Bone marrow (tissue), 2 donors: ENCODE measurements around the gene NADSYN1.
"Not testable (repeated sequence)": the region's sequence is repeated elsewhere in the genome, so short reads cannot be mapped to it uniquely, and the experiment has no call there.

Experiments
- DNase-seq, 2 donors: peaks; one replicate each; lab custom pipeline; 2025; lab: John Stamatoyannopoulos, UW

NADSYN1 gene

DNA sequence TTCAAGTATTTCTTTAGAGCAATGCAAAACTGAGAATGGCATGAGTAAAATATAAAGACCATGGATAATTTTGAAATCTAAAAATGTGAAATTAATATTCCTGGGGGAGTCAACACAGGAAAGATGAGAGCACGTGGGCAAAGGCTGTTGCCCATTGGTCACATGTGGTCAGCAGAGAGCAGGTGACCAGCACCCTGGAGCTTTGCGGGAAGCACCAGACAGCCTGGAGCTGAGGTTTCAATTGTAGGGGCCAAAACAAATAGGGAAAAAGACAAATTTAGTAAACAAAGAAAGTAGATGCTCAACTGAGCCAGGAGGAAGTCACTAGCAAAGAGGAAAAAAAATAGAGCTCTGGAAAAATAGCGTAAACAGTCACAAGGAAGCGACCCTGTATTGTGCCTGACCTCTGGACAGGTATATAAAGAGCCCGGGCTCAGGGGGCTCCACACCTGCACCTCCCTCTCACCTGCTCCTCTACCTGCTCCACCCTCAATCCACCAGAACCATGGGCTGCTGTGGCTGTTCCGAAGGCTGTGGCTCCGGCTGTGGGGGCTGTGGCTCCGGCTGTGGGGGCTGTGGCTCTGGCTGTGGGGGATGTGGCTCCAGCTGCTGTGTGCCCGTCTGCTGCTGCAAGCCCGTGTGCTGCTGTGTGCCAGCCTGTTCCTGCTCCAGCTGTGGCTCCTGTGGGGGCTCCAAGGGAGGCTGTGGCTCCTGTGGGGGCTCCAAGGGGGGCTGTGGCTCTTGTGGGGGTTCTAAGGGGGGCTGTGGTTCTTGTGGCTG lies 74.0 kb downstream of the NADSYN1 start, which contains the start of gene KRTAP5-7:
Gene KRTAP5-7, plus strand, starts transcription at position 472 of the 780 bp plus-strand sequence. Its CDS starts 34 bp downstream, at position 506.
- not testable (repeated sequence) for DNase-seq

- DNase-seq = no peak
Measured at GRCh38 chr11:71527576-71528210, 74.7 kb downstream of the NADSYN1 start.

GRCh38 chr11:71530602-71531001 lies 77.6 kb downstream of the NADSYN1 start:
- no peak for DNase-seq

DNA sequence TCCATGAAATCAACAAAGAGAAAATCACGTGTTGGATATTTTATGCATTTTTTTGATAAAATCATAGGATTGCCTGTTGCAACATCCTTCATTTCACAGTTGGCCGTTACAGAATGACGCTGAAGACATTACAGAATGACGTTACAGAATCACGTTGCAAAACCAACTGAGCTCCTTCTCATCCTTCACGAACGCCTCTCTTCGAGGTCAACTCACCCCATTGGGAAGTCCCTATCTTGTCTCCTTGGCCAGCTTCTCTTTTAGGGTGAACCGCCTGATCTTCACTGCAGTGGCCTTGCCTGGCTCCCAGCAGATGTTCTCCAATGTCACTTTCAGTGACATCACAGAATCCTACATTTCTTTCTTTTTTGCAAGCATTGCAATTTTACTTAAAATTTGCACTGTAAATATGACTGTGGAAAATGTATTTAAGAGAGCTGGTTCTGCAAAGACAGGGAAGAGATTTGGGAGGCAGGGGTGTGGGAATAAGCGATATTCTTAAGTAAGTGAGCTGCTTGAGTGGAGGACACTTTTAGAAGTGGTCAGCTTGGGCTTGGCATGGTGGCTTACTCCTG lies 79.1 kb downstream of the NADSYN1 start:
- DNase-seq = no peak

DNA sequence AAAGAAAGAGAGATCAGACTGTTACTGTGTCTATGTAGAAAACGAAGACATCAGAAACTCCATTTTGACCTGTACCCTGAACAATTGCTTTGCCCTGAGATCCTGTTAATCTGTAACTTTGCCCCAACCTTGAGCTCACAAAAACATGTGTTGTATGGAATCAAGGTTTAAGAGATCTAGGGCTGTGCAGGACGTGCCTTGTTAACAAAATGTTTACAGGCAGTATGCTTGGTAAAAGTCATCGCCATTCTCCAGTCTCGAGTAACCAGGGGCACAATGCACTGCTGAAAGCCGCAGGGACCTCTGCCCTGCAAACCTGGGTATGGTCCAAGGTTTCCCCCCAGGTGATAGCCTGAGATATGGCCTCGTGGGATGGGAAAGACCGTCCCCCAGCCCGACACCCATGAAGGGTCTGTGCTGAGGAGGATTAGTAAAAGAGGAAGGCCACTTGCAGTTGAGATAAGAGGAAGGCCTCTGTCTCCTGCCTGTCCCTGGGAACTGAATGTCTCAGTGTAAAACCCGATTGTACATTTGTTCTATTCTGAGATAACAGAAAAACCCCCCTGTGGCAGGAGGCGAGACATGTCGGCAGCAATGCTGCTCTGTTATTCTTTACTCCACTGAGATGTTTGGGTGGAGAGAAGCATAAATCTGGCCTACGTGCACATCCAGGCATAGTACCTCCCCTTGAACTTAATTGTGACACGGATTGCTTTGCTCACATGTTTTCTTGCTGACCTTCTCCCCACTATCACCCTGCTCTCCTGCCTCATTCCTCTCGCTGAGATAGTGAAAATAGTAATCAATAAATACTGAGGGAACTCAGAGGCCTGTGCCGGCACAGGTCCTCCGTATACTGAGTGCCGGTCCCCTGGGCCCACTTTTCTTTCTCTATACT lies 82.0 kb downstream of the NADSYN1 start:
- DNase-seq = not testable (repeated sequence)

DNA sequence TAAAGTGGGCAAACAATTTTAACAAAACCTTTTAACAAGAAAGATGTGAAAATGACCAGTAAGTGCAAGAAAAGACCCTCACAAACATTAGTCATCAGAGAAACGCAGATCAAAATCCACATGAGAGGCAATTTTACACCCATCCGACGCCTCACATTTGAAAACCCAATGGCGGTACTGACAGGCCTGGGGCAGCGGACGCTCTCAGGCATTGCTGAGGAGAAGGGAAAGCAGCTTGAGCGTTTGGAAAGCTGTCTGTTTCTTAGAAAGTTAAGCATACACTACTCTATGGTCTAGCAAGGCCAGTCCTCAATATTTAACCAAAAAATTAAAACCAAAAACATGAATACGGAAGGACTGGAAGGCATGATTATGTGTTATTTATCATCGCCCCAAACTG lies 82.8 kb downstream of the NADSYN1 start:
- no peak for DNase-seq

GRCh38 chr11:71537537-71537936 lies 84.5 kb downstream of the NADSYN1 start:
- DNase-seq = no peak

DNA sequence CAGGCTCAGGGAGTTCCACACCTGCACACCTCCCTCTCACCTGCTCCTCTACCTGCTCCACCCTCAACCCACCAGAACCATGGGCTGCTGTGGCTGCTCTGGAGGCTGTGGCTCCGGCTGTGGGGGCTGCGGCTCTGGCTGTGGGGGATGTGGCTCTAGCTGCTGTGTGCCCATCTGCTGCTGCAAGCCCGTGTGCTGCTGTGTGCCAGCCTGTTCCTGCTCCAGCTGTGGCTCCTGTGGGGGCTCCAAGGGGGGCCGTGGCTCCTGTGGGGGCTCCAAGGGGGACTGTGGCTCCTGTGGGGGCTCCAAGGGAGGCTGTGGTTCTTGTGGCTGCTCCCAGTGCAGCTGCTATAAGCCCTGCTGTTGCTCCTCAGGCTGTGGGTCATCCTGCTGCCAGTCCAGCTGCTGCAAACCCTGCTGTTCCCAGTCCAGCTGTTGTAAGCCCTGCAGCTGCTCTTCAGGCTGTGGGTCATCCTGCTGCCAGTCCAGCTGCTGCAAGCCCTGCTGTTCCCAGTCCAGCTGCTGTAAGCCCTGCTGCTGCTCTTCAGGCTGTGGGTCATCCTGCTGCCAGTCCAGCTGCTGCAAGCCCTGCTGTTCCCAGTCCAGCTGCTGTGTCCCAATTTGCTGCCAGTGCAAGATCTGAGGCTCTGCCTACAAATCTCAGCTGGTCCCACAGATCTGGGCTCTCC lies 85.1 kb downstream of the NADSYN1 start, which contains the start of gene KRTAP5-8:
Gene KRTAP5-8, plus strand, starts transcription at position 49 of the 689 bp plus-strand sequence. Its CDS starts 31 bp downstream, at position 80.
- not testable (repeated sequence) for DNase-seq

DNA sequence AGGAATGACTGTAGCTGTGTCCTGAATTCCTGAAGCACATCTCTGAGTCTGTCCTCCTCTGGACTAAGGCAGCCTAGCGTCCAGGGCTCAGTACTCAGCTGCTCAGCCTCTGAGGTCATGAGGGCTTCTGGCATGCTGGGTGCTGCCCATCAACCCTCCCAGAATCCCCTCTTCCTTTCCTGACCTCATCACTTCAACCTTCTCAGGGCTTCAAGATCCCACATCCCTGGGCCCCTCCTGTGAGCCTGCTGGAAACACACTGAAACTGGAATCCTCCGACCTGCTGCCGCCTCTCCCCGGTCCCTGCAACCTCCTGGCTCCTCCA lies 85.6 kb downstream of the NADSYN1 start:
- DNase-seq = no peak

- DNase-seq = no peak
Measured at GRCh38 chr11:71539017-71539416, 86.0 kb downstream of the NADSYN1 start.

DNA sequence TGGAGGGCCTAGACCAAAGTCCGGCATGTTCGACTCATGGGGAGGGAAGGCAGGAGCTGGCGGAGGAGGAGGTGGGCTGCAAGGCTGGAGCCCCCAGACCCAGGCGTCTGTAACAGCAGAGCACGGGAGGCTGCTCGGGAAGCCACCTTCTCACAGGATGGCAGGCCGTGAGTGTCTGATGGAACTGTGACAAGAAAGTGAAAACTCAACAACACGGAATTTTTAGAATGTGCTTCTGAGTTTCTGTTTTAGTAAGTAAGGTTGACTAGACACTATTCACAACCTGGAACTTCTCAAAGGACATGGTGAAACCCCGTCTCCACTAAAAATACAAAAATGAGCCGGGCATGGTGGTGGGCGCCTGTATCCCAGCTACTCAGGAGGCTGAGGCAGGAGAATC lies 87.0 kb downstream of the NADSYN1 start:
- not testable (repeated sequence) for DNase-seq

DNA sequence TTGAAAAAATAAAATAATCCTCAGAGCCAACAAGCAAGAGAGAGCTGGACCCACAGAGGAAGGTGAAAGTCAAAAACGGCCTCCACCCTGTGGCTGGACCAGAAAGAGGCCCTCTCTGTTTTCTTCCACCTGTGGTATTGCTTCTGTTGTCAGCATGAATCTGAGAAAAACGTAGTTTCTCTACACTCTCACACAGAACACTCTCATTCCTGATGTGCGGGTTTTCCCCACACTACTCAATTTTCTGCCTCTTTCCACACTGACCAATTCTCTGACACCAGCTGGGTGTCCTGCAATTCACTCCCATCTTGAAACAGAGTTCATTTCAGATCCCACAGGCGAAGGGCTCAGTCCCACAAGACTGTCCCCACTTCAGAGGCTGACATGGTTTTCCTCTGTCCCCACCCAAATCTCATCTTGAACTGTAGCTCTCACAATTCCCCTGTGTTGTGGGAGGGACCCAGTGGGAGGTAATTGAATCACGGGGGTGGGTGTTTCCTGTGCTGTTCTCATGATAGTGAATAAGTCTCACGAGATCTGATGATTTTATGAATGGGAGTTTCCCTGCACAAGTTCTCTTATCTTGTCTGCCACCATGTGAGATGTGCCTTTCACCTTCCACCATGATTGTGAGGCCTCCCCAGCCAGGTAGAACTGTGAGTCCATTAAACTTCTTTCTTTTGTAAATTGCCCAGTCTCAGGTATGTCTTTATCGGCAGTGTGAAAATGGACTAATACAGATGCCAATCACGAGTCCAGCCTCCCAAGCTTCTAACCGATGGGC lies 87.7 kb downstream of the NADSYN1 start:
- DNase-seq = not testable (repeated sequence)

GRCh38 chr11:71542382-71542781 lies 89.4 kb downstream of the NADSYN1 start:
- DNase-seq = no peak

DNA sequence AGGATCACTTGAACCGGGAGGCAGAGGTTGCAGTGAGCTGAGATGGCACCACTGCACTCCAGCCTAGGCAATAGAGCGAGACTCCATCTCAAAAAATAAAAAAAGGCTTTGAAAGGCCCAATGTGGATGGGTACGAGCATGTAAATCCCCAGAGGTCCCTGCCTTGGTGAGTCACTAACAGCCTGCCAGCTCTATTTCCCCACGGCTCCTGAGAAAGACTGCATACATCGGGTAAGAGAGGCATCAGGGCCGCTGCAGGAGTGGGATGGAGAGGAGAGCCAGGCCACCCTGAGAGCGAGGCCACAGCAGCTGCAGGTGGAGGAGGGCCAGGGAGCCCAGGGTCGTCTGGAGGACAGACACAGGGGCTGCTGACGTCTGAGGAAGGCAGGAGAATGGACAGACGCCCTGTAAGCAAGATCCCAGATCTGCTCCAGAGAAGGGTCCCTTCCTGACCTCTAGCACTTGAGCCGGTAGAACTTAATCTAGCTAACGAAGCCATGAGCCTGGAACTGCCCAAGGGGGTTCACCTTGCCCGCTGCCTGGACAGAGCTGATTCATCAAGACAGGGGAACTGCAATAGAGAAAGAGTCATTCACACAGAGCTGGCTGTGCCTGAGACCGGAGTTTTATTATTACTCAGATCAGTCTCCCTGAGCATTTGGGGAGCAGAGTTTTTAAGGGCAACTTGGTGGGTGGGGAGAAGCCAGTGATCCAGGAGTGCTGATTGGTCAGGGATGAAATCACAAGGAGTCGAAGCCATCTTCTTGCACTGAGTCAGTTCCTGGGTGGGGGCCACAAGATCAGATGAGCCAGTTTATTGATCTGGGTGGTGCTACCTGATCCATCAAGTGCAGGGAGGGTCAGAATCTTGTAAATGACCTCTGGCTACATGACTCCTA lies 90.1 kb downstream of the NADSYN1 start:
- peak in 1 of 2 donors; percentile 23 for DNase-seq

- peak in 1 of 2 donors; percentile 78 for DNase-seq
Measured at GRCh38 chr11:71543866-71544265, 90.9 kb downstream of the NADSYN1 start.

DNA sequence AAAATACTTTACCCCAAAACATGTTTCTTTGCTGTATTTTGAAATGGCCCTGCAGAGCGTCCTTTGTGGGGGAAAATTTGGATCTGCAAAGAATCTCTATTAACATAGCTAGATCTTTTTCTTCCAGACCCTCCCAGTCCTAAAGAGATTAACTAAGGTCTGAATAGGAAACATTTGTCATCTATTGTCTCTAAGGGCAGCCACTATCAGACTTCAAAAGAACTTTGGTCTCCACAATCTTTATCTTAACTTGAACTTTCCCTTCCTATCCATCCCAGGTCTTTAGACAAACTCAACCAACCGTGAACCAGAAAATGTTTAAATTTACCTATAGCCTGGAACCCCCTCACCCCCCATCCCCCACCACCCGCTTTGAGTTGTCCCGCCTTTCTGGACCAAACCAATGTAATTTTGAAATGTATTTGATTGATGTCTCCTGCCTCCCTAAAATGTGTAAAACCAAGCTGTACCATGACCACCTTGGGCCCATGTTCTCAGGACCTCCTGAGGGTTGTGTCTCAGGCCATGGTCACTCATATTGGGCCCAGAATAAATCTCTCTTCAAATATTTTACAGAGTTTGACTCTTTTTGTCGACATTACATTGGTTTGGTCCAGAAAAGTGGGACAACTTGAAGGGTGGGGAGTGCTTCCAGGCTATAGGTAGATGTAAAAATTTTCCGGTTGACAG lies 91.7 kb downstream of the NADSYN1 start:
- DNase-seq = no peak

DNA sequence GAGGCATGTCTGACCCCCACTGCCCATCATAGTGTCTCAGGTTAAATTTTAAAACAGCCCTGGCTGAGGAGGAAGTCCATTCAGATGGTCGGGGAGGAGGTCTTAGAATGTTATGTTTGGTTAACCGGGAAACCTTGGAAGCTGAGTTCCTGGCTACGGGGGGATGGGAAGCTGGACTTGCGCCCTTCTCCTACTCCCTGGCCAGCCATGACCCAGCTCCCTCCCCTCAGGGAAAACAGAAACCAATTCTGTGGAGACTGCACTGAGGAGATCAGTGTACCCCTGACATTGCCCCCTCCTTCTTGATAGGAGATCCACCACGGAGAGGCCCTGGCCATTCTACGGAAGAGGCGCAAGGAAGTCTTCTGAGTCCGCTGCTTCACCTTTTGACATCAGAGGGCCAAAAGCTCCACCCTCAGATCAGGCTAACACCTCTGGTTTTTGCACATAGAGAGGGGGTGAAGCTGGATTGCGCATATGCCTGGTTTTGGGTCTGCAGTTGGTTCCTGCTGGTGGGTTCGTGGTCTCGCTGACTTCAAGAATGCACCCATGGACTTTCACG lies 92.5 kb downstream of the NADSYN1 start:
- DNase-seq = no peak

DNA sequence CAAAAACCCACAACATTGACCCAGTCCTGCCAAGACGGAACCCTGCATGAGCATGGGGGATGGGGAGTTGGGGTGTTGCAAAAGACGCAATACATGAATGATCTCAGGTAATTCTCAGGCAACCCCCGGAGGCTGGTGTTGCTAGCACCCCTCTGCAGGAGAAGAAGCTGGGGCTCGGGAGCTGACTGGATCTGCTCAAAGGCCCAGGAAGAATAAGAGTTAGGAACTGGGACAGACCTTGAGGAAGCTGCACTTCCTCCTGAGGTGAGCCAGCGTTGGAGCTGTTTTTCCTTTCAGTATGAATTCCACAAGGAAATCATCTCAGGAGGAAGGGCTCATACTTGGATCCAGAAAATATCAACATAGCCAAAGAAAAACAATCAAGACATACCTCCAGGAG lies 95.1 kb downstream of the NADSYN1 start, which contains the start of gene KRTAP5-9:
Gene KRTAP5-9, plus strand, starts transcription at position 301 of the 400 bp plus-strand sequence. CDS start 238 bp downstream, outside the sequence.
- DNase-seq = no peak
